Colonic mucosa (tissue), 4 donors: ENCODE data around the gene CCSER2. TPM values are rescaled to one million over a fixed set of nuclear protein-coding genes. Genes with fewer than 3 reads are reported as not detected.

Experiments used
- DNase-seq: peaks from one replicate; pipeline ENCODE4 v3.0.0-alpha.2; 2020
- H3K27ac ChIP-seq: fragments of 200-600 bp; one replicate; pipeline ENCODE4 v1.8.0; 2021
- H3K27me3 ChIP-seq: fragments of 200-600 bp; one replicate; pipeline ENCODE4 v1.8.0; 2021
- H3K36me3 ChIP-seq: fragments of 200-600 bp; one replicate; pipeline ENCODE4 v1.8.0; 2021
- H3K4me1 ChIP-seq: fragments of 200-600 bp; one replicate; pipeline ENCODE4 v1.8.0; 2021; ENCODE audit warnings: mild to moderate bottlenecking
- H3K4me3 ChIP-seq: fragments of 200-600 bp; one replicate; pipeline ENCODE4 v1.8.0; 2021
- H3K9ac ChIP-seq, 2 donors: one replicate each; pipeline ENCODE4 v1.7.0; 2013; ENCODE audit warnings: control low read depth in 2 of 2, low read depth in 2 of 2, low read length in 2 of 2
- H3K9me3 ChIP-seq: fragments of 200-600 bp; one replicate; pipeline ENCODE4 v1.8.0; 2021
- CTCF ChIP-seq: fragments of 200-600 bp; IDR thresholded peaks from one replicate; pipeline ENCODE4 v1.8.0; 2022; ENCODE audit warnings: antibody characterized with exemption, mild to moderate bottlenecking
- intact Hi-C: fragments of 100-400 bp; cut with DNase I; formaldehyde crosslinking; loops from one replicate; pipeline ENCODE4 v1.14.1; 2022
- total RNA-seq, 2 donors: library from RNA; stranded (reverse); fragmentation: NEBNext Ultra II Directional in 1 of 2; extraction: Animal tissue kit (Norgen Biotek cat#: 25700) in 1 of 2; gene quantifications; one replicate each; pipeline ENCODE4 v1.2.1, GENCODE V29; 2021
- donor health status: healthy.
- donor health status: DM: no; HTN: no; CAD: no.
- donor health status: DM: no; HTN: no; CAD: no.

The CCSER2 gene
- total RNA-seq, 2 donors from 2014 or later = 33.7 to 64.5 TPM

GRCh38 chr10:84427903-84428650 lies 99.7 kb downstream of the CCSER2 start:
- TF ChIP-seq CTCF = no peak
- no peak overlapping the region for H3K4me3 ChIP-seq
- H3K9me3 ChIP-seq = no peaks in the 10 kb centered on the region
- peaks cover 9% of the 10 kb centered on the region for H3K4me1 ChIP-seq
- no peak for DNase-seq
- H3K36me3 ChIP-seq = no peaks in the 10 kb centered on the region
- H3K9ac ChIP-seq = no peak overlapping the region
- intact Hi-C loops = loop anchor here (5.0 kb wide), 1 partner anchor 109 kb away; no protein-coding TSS in a partner anchor
- no peaks in the 10 kb centered on the region for H3K27me3 ChIP-seq
- no peak overlapping the region for H3K27ac ChIP-seq

GRCh38 chr10:84428711-84429110 lies 100.3 kb downstream of the CCSER2 start:
- no peak for TF ChIP-seq CTCF
- H3K9me3 ChIP-seq = no peaks in the 10 kb centered on the region
- no peaks in the 10 kb centered on the region for H3K27me3 ChIP-seq
- H3K27ac ChIP-seq = no peak overlapping the region
- no peak overlapping the region for H3K4me3 ChIP-seq
- H3K4me1 ChIP-seq = peaks cover 9% of the 10 kb centered on the region
- intact Hi-C loops = loop anchor here (5.0 kb wide), 1 partner anchor 109 kb away; no protein-coding TSS in a partner anchor
- DNase-seq = no peak
- H3K9ac ChIP-seq = no peak overlapping the region
- no peaks in the 10 kb centered on the region for H3K36me3 ChIP-seq

GRCh38 chr10:84429926-84430520 lies 101.6 kb downstream of the CCSER2 start:
- H3K9ac ChIP-seq = no peak overlapping the region
- no peaks in the 10 kb centered on the region for H3K9me3 ChIP-seq
- no peaks in the 10 kb centered on the region for H3K27me3 ChIP-seq
- peak; percentile 84 for DNase-seq
- H3K36me3 ChIP-seq = no peaks in the 10 kb centered on the region
- peak; percentile 77 for TF ChIP-seq CTCF
- intact Hi-C loops = loop anchor here (5.0 kb wide), 2 partner anchors 107 to 168 kb away; no protein-coding TSS in a partner anchor
- peaks cover 9% of the 10 kb centered on the region for H3K4me1 ChIP-seq
- H3K4me3 ChIP-seq = no peak overlapping the region
- H3K27ac ChIP-seq = no peak overlapping the region

GRCh38 chr10:84432891-84433290 lies 104.5 kb downstream of the CCSER2 start:
- Histone ChIP-seq H3K4me1 (peaks cover 9% of the 10 kb centered on the region), H3K9me3 (no peaks in the 10 kb centered on the region), H3K27me3 (no peaks in the 10 kb centered on the region), H3K4me3 (no peak overlapping the region), H3K27ac (no peak overlapping the region), H3K36me3 (no peaks in the 10 kb centered on the region), H3K9ac (no peak overlapping the region)
- DNase-seq = no peak
- TF ChIP-seq CTCF = no peak
- intact Hi-C loops = loop anchor here (5.0 kb wide), 1 partner anchor 171 kb away; no protein-coding TSS in a partner anchor

GRCh38 chr10:84440781-84441180 lies 112.4 kb downstream of the CCSER2 start:
- no peaks in the 10 kb centered on the region for H3K36me3 ChIP-seq
- H3K9me3 ChIP-seq = no peaks in the 10 kb centered on the region
- no peaks in the 10 kb centered on the region for H3K4me1 ChIP-seq
- H3K4me3 ChIP-seq = no peak overlapping the region
- no peak for DNase-seq
- intact Hi-C loops = no loop called here
- H3K9ac ChIP-seq = no peak overlapping the region
- H3K27me3 ChIP-seq = no peaks in the 10 kb centered on the region
- TF ChIP-seq CTCF = no peak
- no peak overlapping the region for H3K27ac ChIP-seq
